Neuron (in vitro differentiated cells): Measurements from ENCODE around the gene GCFC2.

Source experiments
- H2AFZ ChIP-seq: one replicate; pipeline ENCODE4 v1.6.1; 2013; ENCODE audit warnings: low read depth, mild to moderate bottlenecking, inconsistent platforms, low read length, moderate library complexity
- H3K27me3 ChIP-seq: one replicate; pipeline ENCODE4 v1.6.1; 2013; ENCODE audit warnings: low read length; ENCODE audit not compliant: insufficient read depth
- H3K36me3 ChIP-seq: one replicate; pipeline ENCODE4 v1.6.1; 2013; ENCODE audit warnings: low read length; ENCODE audit not compliant: insufficient read depth
- H3K4me1 ChIP-seq: one replicate; pipeline ENCODE4 v1.6.1; 2013; ENCODE audit warnings: low read length; ENCODE audit not compliant: insufficient read depth
- H3K4me3 ChIP-seq: 2 replicates; pipeline ENCODE4 v1.5.1; 2013; ENCODE audit warnings: mild to moderate bottlenecking, low read length, moderate library complexity
- H3K9me3 ChIP-seq: one replicate; pipeline ENCODE4 v1.6.1; 2013; ENCODE audit warnings: low read length

The GCFC2 gene

GRCh38 chr2:75637568-75637967 lies 73.1 kb downstream of the GCFC2 start:
- H2AFZ ChIP-seq = no peak overlapping the region
- H3K4me1 ChIP-seq = no peaks in the 10 kb centered on the region
- H3K9me3 ChIP-seq = no peaks in the 10 kb centered on the region
- H3K36me3 ChIP-seq = no peaks in the 10 kb centered on the region
- H3K4me3 ChIP-seq = no peak overlapping the region
- peaks cover 8% of the 10 kb centered on the region for H3K27me3 ChIP-seq

DNA sequence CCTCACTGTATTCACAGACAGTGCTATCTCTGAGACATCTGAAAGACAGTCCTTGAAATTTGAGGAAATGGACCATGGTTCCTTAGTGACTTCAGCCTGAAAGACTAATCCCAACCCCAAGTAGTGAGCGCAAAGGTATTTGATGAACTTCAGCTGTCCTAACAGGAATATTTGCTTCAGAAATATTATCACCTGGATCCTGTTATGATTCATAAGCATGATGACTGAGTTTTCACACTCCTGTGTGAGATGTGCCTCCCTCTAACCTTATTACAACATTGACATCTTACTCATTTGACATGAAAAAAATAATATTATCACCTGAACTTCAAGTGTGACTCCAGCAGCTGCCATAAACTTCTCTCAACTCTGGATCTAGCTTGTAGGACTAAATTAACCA lies 75.8 kb downstream of the GCFC2 start:
- no peak overlapping the region for H3K4me3 ChIP-seq
- H3K36me3 ChIP-seq = no peaks in the 10 kb centered on the region
- H3K4me1 ChIP-seq = no peaks in the 10 kb centered on the region
- peaks cover 8% of the 10 kb centered on the region for H3K27me3 ChIP-seq
- H2AFZ ChIP-seq = no peak overlapping the region
- no peaks in the 10 kb centered on the region for H3K9me3 ChIP-seq

GRCh38 chr2:75633620-75634019 lies 77.1 kb downstream of the GCFC2 start:
- H3K27me3 ChIP-seq = peaks cover 8% of the 10 kb centered on the region
- no peaks in the 10 kb centered on the region for H3K9me3 ChIP-seq
- no peaks in the 10 kb centered on the region for H3K36me3 ChIP-seq
- H2AFZ ChIP-seq = no peak overlapping the region
- H3K4me1 ChIP-seq = no peaks in the 10 kb centered on the region
- H3K4me3 ChIP-seq = no peak overlapping the region

- Histone ChIP-seq H3K4me1 (no peaks in the 10 kb centered on the region), H3K27me3 (peaks cover 5% of the 10 kb centered on the region), H3K4me3 (no peak overlapping the region), H2AFZ (no peak overlapping the region), H3K9me3 (no peaks in the 10 kb centered on the region), H3K36me3 (no peaks in the 10 kb centered on the region)
Observed at GRCh38 chr2:75632813-75633212, 77.9 kb downstream of the GCFC2 start.

DNA sequence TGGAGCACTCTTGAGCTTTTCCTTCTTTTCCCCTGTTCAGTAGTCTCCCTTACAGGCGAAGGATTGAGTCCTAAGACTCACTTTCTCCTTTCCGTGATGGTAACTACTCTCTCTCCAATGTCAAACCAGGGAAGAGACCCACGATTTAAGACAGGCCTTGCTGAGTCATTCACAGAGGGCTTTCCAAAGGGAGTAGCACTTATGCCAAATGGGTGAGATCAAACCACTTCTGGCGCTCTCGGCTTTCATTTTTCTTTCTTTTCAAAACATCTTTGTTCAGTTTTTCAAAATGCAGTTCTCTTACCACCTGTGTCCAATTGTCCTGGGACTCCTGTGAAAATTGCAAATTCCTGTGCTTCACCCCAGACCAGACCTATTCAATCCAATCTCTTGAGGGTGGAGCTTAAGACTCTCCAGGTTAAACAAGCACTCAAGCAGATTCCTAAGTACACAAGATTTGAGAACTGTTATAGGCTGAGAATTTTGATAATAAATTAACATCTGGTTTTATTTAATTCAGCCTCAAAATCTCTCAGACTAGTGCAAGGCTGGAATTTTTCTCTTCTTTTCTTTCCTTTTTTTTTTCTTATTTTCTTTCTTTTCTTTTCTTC lies 78.5 kb downstream of the GCFC2 start:
- no peak overlapping the region for H3K4me3 ChIP-seq
- H3K9me3 ChIP-seq = no peaks in the 10 kb centered on the region
- no peaks in the 10 kb centered on the region for H3K4me1 ChIP-seq
- no peaks in the 10 kb centered on the region for H3K27me3 ChIP-seq
- no peak overlapping the region for H2AFZ ChIP-seq
- H3K36me3 ChIP-seq = no peaks in the 10 kb centered on the region

DNA sequence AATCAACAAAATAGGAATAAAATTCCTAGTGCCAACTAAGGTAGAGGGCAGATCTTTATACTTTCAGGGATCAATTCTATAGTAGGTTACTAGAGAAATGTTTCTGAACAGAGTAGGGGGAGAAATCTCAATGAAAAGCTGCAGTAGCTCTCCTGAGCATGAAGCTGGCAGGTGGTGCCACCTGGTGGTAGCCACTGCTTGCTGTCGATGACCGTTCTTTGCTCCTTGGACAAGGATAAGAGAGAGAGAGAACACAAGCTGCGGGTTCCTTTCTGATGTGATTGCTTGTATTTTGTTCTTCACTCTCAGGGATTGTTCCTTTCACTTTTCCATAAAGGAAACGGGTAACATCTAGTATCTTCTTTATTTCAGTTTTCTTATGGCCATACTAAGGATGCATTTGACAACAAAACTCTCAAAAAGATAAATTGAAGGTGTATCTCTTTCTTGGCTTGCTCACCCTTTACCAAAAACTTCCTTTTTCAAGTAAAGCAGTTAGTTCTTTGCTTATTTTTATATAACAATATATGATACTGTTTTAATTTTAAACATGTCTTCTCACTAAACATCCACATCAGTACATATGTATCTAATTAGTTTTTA lies 82.7 kb downstream of the GCFC2 start:
- Histone ChIP-seq H2AFZ (no peak overlapping the region), H3K27me3 (no peaks in the 10 kb centered on the region), H3K9me3 (no peaks in the 10 kb centered on the region), H3K4me1 (no peaks in the 10 kb centered on the region), H3K36me3 (no peaks in the 10 kb centered on the region), H3K4me3 (no peak overlapping the region)

DNA sequence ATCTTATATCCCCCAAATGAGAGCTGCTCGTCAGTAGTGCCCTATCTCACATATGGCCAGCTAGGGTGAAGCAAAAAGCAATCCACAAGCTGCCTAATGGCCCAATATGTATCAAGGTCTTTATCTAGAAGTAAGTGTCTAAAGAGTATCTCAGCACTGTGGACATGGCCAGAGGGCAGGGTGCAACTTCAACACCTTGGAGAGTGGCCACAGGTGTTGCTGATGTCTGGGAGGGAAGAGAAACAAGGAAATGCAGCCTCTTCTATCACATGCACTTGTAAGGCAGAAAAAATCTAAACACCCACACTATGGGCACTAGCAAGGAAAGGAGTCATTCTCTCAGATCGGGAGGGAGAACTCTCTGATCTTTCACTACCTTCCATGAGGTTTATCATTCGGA lies 87.8 kb downstream of the GCFC2 start:
- H3K27me3 ChIP-seq = no peaks in the 10 kb centered on the region
- no peaks in the 10 kb centered on the region for H3K9me3 ChIP-seq
- no peak overlapping the region for H2AFZ ChIP-seq
- H3K36me3 ChIP-seq = no peaks in the 10 kb centered on the region
- H3K4me1 ChIP-seq = no peaks in the 10 kb centered on the region
- H3K4me3 ChIP-seq = no peak overlapping the region

DNA sequence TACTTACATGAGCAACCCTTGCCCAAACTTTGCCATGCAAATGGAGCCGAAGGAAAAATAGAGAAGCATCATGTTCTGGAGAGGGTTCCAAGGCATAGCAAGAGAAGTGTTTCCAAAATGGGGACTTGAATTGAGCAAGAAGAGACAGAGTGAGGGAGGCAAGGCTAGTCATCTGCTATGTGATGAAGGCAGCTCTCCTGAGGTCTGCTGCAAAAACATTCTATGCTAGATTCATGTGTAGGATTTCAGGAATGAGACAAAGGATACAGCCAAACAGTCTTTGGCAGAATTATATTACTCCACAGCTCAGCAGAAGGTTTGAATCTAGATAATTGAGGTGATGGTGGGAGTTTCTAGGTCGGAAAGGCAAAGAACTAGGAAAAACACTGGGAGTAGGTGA lies 88.2 kb downstream of the GCFC2 start:
- H2AFZ ChIP-seq = no peak overlapping the region
- no peaks in the 10 kb centered on the region for H3K27me3 ChIP-seq
- no peak overlapping the region for H3K4me3 ChIP-seq
- H3K9me3 ChIP-seq = no peaks in the 10 kb centered on the region
- no peaks in the 10 kb centered on the region for H3K4me1 ChIP-seq
- H3K36me3 ChIP-seq = no peaks in the 10 kb centered on the region

DNA sequence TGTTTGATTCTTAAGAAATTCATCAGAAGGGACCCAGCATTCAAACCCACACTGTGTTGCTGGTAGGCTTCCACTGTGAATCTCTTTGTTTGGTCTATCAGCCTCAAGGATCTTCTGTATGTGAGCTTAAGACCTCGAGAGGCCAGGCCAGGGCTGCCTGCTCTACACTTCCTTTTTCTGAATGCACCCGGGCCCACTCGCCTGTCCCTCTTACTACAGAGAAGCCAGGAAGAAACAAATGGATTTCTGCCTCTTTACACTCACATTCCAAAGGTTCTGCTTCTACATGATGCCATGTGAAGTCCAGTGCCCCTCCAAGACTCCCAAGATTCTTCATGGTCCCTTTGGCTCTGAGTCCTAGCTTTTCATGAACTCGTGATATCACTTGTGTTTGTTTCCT lies 89.5 kb downstream of the GCFC2 start:
- Histone ChIP-seq H3K4me1 (no peaks in the 10 kb centered on the region), H3K9me3 (no peaks in the 10 kb centered on the region), H2AFZ (no peak overlapping the region), H3K4me3 (no peak overlapping the region), H3K36me3 (no peaks in the 10 kb centered on the region), H3K27me3 (no peaks in the 10 kb centered on the region)

DNA sequence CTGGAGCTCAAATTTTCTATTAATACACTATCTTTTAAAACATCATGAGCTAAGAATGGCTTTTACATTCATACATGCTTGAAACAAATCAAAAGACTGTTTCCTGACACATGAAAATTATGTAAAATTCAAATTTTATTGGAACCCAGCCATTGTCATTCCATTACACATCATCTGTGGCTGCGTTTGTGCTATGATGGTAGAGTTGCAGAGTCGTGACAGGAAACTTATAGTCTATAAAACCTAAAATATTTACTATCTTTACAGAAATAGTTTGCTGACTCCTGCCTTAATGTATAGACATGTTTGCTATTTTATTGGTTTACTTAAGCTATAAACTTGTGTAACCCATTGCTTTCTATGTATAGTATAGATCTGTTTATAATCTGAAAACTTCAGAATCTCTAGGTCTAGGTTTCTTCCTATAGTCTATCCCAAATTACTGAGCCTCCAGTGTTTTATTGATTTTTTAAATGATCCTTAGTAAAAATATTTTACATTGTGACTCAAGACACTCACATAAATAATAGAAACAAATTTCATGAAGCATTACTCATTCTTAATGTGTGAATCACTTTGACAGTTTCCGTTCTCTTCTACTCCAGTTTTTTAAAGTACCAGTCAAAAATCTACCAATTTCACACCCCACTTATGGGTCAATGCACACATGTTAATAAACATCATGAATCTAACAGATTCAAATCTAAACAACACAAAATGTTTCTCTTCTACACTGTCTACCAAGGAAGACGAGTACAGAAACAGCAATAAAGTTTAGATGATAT lies 90.6 kb downstream of the GCFC2 start:
- Histone ChIP-seq H3K27me3 (no peaks in the 10 kb centered on the region), H3K9me3 (no peaks in the 10 kb centered on the region), H2AFZ (no peak overlapping the region), H3K4me1 (no peaks in the 10 kb centered on the region), H3K4me3 (no peak overlapping the region), H3K36me3 (no peaks in the 10 kb centered on the region)

DNA sequence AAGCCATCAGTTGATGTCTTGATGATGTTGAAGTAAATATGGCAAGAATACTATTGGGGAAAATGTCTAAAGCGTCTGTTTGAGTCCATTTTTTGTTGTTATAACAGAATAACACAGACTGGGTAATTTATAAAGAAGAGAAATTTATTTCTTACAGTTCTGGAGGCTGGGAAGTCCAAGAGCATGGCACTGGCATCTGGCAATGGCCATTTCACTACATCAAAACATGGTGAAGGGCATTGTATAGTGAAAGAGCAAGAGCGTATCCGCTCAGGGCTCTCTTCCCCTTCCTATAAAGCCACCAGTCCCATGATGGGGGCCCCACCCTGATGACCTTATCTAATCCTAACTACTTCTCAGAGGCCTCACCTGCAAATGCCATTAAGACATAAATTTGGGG lies 93.8 kb downstream of the GCFC2 start:
- Histone ChIP-seq H3K9me3 (no peaks in the 10 kb centered on the region), H3K36me3 (no peaks in the 10 kb centered on the region), H3K4me1 (peaks cover 7% of the 10 kb centered on the region), H2AFZ (no peak overlapping the region), H3K27me3 (no peaks in the 10 kb centered on the region), H3K4me3 (no peak overlapping the region)

- Histone ChIP-seq H2AFZ (no peak overlapping the region), H3K4me3 (no peak overlapping the region), H3K27me3 (no peaks in the 10 kb centered on the region), H3K9me3 (no peaks in the 10 kb centered on the region), H3K36me3 (no peaks in the 10 kb centered on the region), H3K4me1 (peaks cover 7% of the 10 kb centered on the region)
Observed at GRCh38 chr2:75616406-75616805, 94.3 kb downstream of the GCFC2 start.

- no peaks in the 10 kb centered on the region for H3K36me3 ChIP-seq
- H2AFZ ChIP-seq = no peak overlapping the region
- H3K4me3 ChIP-seq = no peak overlapping the region
- no peaks in the 10 kb centered on the region for H3K9me3 ChIP-seq
- peaks cover 13% of the 10 kb centered on the region for H3K4me1 ChIP-seq
- peaks cover 2% of the 10 kb centered on the region for H3K27me3 ChIP-seq
Observed at GRCh38 chr2:75614162-75614651, 96.5 kb downstream of the GCFC2 start.
